GM12892 (cell line): ENCODE data around the gene MAGEA9B.

Source experiments
- POLR2A ChIP-seq: IDR thresholded peaks from 2 replicates; pipeline ENCODE4 v1.6.1; 2011; ENCODE audit warnings: low read depth, low read length, control low read depth
- POLR2AphosphoS5 ChIP-seq: IDR thresholded peaks from 2 replicates; pipeline ENCODE4 v1.6.1; 2011; ENCODE audit warnings: low read depth, low read length, control low read depth
- TAF1 ChIP-seq: IDR thresholded peaks from 2 replicates; pipeline ENCODE4 v1.6.1; 2011; ENCODE audit warnings: low read depth, mild to moderate bottlenecking, control low read depth, low read length, borderline replicate concordance

- TF ChIP-seq TAF1 (no peak), POLR2AphosphoS5 (no peak), POLR2A (no peak)
Observed at GRCh38 chrX:149567621-149568417, 19.4 kb downstream of the MAGEA9B start.
